ENCODE measurements around the gene SPESP1. TPM values are rescaled to one million over a fixed set of nuclear protein-coding genes. Genes with fewer than 3 reads are reported as not detected.

SPESP1 gene
- 2.6 and 5.0 TPM in 2 replicates for total RNA-seq

GRCh38 chr15:68930268-68931022, at the start of gene SPESP1:
TSS of gene SPESP1 (plus strand) at chr15:68930525. CDS start at chr15:68930654, 129 bp downstream.

Other genes starting within 250 kb of the SPESP1 start
- gene ANP32A, start 109.6 kb upstream of the SPESP1 start, total RNA-seq = 33.6 and 47.4 TPM in 2 replicates
- gene NOX5, start 84.2 kb downstream of the SPESP1 start, total RNA-seq = 0.49 and 0.65 TPM in 2 replicates
- 12.0 and 13.6 TPM in 2 replicates for gene GLCE, start 230.1 kb downstream of the SPESP1 start, total RNA-seq

Data from hair follicle dermal papilla cell (primary cell).